Measurements from ENCODE around the gene RICTOR.

Gene RICTOR

GRCh38 chr5:38938973-38939372 is 135.2 kb downstream of the RICTOR start:
- no peak for DNase-seq (ENCODE audit: low read depth)

DNA sequence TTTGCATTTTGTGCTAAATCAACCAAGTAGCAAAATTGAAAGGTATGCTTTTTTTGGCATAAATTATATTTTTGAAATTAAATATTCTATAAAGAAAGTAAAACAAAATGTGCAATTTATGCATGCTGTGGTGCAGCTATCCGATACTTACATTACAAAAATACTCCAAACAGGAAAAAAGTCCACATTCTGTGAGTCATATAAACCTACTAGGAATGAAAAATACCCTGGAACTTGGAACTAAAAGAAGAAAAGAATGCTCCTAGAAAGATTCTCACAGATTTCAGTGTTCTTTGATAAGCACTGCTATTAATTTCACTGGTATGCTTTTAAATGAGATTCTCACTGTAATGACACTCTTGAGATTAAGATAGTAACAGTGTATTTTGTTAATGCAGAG is 135.8 kb downstream of the RICTOR start:
- DNase-seq (ENCODE audit: low read depth) = no peak

GRCh38 chr5:38936269-38936668 is 137.9 kb downstream of the RICTOR start:
- DNase-seq (ENCODE audit: low read depth) = no peak

- DNase-seq (ENCODE audit: low read depth) = no peak
These were observed 138.8 kb downstream of the RICTOR start for GRCh38 chr5:38935437-38935836.

DNA sequence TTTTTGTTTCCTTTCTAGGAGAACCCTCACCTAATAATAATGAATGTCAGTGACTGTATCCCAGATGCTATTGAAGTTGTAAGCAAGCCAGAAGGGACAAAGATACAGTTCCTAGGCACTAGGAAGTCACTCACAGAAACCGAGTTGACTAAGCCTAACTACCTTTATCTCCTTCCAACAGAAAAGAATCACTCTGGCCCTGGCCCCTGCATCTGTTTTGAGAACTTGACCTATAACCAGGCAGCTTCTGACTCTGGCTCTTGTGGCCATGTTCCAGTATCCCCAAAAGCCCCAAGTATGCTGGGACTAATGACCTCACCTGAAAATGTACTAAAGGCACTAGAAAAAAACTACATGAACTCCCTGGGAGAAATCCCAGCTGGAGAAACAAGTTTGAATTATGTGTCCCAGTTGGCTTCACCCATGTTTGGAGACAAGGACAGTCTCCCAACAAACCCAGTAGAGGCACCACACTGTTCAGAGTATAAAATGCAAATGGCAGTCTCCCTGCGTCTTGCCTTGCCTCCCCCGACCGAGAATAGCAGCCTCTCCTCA is 141.3 kb downstream of the RICTOR start:
- no peak for DNase-seq (ENCODE audit: low read depth)

DNA sequence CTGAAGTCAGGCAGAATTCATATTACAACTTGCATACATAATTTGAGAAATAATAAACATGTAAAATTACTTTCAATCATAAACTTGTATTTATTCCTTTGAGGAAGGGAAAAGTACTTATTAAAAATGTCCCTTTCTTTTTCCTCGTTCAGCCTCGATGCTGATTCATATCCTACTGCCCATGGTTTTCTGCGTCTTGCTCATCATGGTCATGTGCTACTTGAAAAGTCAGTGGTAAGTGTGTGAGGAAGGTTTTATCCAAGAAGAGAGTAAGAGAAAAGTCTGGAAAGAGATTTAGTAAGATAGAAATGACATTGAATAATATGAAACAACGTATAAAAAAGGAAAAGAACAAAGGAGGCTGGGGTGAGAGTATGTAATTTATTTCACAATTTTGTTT is 142.5 kb downstream of the RICTOR start:
- DNase-seq (ENCODE audit: low read depth) = no peak

GRCh38 chr5:38929838-38930237 is 144.4 kb downstream of the RICTOR start:
- DNase-seq (ENCODE audit: low read depth) = no peak

DNA sequence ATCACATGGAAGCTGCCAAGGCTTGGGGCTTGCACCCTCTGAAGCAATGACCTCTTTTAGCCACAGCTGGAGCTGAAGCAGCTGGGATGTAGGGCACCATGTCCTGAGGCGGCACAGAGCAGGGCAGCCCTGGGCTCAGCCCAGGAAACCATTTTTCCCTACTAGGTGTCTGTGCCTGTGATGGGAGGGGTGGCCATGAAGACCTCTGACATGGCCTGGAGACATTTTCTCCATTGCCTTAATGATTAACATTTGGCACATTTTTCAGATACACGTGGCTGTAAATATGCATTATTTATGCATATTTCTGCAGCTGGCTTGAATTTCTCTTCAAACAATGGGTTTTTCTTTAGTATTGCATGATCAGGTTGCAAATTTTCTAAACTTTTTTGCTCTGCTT is 146.7 kb downstream of the RICTOR start:
- no peak for DNase-seq (ENCODE audit: low read depth)

GRCh38 chr5:38926121-38926520 is 148.1 kb downstream of the RICTOR start:
- DNase-seq (ENCODE audit: low read depth) = no peak

DNA sequence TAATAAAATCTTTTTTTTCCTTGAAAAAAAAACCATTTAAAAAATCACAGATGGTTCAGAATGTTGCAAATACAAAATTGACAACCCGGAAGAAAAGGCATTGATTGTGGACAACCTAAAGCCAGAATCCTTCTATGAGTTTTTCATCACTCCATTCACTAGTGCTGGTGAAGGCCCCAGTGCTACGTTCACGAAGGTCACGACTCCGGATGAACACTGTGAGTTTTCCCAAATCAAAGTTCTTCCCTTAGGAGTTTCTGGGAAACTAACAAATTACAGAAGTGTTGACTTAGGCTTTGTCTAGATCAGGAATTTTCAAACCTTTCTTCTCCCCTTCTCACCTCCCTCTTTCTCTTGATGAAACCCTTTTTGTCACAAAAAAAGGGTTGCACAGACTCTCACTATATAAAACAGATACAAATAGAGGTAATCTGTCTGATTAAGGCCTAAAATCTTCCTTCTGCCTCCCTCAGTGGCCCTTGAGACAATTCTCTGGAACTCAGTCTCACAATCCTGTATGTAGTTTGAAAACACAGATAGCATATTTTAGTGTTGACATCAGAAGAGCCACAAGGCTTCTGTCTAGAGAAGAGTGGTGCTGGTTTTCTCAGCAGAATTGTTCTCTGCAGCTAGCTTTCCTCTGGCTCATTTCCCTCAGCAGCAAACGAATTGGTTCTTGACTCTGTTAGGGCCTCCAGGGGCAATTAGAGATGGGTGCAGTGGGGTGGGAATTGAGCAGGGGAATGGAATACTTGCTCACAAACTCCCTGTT is 148.9 kb downstream of the RICTOR start:
- DNase-seq (ENCODE audit: low read depth) = no peak

DNA sequence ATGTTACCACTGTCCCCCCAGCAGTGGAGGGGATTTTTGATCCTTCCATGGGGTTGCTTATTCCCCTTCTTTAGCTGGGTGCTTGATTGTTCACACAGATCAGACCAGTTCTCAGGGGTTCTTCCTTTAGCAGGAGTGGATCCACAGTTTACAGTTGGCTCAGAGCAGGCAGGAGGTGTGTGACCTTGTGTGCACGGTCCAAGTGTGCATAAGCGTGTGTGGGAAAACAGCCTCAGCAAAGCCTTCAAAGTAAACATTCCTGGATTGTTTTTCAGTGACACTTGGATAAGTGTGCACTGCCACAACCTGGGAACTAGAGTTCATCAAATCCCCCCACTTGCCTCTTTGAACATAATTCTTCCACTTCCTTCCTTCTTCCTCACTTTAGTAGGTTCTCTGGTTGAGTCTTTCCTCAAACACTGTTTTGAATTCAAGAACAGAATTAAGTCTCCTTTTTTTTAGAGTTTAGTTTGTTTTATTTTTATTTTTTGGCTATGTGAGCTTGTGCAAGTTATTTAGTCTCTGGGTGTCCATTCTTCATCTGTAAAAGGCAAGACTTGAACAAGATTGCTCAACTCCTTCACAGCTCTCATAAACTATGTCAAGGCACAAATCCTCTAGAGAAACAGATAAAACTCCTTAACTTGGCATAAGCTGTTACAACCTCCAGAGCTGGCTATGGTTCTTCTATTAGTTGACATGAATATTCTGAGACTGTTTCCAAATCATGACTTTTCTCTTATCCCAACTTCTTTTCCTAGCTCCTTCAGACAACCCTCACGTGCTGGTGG is 150.3 kb downstream of the RICTOR start:
- no peak for DNase-seq (ENCODE audit: low read depth)

DNA sequence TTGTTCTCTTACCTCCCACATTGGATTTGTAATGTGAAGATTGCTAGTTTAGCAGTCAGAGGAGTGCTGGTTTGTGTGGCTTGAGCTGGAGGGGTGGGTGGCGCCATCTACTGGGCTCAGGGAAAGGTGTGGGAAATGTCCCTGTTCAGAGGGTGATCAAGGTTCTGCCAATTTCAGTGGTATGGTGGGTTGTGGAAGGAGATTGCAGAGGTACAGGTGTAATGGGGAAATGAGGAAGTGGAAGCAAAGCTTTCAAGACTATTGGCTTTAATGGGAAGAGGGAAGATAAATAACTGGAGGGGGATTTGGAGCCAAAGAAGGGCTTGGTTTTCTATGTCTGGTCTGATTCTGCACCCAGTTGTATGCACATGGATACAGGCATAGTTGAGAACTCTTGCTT is 152.0 kb downstream of the RICTOR start:
- DNase-seq (ENCODE audit: low read depth) = no peak

DNA sequence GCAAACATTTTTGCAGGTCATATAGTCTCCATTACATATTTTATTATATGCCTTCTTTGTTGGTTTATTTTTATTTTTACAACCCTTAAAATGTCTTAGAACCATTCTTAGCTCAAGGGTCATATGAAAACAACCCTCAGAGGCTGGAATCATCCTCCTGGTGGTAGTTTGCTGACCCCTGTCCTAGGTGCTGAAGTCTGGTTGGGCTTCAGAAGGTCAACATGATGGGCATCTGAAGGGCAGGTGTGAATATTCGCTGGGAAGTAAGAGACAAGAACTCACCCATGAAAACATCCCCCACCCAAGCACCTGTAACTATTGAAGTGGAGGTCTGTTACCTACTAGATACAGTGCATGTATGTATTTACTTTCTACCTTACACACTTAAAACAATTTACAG is 153.0 kb downstream of the RICTOR start:
- no peak for DNase-seq (ENCODE audit: low read depth)

DNA sequence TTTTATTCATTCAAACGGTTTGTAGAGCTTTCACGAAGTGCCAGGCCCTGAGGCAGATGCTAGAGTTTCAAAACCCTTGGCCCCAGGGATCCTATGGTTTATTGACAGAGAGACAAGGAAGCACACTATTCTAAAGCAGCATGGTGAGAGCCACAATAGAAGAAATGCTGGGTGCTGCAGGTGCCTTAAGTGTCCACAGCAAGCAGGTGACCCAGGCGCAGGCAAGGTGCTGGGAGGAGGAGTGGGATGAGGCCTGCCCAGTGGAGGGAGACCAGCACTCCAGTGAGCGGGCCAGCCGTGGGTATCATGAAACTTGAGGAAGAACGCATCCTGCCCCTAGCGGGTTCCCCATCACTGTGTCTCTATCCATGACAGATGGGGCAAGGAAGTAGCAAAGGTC is 157.4 kb downstream of the RICTOR start:
- DNase-seq (ENCODE audit: low read depth) = no peak

DNA sequence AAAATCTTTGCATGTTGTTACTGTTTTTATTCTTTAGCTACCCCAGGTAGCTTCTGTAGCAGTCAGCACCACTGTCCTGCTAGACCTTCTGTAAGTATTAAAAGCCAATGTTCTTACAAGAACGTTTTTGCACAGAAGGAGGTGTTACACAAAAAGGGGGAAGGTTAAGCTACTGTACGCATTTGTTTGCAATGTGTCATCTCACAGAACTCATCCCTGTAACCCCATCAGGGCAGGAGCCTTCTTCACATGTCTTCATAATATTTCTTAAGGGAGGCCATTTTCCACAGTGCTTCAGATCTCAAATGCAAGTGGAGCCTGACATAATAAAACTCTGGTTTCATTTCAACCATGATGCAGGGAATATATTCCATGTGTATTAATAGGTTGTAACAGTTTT is 160.5 kb downstream of the RICTOR start:
- no peak for DNase-seq (ENCODE audit: low read depth)

DNA sequence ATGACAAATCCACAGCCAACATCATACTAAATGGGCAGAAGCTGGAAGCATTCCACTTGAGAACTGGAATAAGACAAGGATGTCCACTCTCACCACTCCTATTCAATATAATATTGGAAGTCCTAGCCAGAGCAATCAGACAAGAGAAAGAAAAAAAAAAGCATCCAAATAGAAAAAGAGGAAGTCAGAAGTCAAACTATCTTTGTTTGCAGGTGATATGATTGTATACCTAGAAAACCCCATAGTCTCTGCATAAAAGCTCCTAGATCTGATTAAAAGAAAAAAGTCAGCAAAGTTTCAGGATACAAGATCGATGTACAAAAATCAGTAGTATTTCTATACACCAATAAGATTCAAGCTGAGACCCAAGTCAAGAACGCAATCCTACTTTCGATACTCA is 162.3 kb downstream of the RICTOR start:
- no peak for DNase-seq (ENCODE audit: low read depth)

DNA sequence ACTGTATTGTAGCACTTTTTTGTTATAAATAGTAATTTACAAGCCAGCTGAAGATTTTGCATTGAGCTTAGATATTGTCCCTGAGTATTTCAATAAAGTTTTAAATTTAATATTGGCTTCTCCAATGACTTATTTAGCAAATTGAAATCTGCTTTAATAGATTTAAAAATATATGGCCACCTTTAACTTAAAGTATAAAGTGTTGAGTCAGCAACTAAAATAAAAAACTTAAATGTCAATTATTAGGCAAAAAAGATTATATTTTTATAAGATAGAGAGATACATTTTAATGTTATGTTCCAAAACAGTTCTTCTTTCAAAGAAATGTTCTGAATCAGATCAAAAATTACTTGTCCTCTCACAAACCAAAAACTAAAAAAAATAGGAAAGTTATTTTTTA is 167.7 kb downstream of the RICTOR start:
- no peak for DNase-seq (ENCODE audit: low read depth)

DNA sequence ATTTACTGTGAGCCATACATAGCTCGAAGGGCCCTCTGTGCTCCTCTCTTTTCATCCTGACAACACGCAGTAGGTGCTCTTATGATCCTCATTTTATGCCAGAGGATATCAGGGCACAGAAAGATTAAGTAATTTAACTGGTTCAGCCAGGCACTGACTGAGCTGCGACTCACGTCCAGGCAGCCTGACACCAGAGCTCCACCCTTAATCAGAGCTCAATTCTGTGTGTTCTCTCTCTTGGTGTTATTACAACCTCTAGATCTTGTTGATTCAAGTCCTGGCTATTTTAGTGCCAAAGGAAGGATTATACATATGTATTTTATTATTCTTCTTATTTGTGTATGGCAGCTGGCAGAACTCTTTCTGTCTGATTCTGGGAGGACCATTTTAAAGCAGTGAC is 168.7 kb downstream of the RICTOR start:
- no peak for DNase-seq (ENCODE audit: low read depth)

DNA sequence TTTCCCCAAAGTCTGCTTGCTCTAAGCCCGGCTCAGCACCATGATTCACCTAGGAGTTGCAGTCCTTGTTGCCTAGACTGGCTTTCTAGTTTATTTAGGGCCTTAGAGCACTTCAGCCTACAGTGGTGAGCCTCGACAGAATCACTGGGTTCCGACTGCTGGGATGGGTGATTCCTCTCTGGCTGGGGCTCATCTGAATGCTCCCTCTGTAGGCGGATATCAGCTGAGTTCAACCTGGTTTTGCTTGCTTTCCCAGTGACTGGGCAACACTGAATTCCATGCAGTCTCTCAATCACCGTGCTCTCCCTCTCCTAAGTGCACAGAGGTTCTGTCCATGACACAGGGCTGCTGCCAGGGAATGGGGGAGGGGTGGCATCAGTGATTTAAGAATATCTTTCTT is 174.3 kb downstream of the RICTOR start:
- no peak for DNase-seq (ENCODE audit: low read depth)

DNA sequence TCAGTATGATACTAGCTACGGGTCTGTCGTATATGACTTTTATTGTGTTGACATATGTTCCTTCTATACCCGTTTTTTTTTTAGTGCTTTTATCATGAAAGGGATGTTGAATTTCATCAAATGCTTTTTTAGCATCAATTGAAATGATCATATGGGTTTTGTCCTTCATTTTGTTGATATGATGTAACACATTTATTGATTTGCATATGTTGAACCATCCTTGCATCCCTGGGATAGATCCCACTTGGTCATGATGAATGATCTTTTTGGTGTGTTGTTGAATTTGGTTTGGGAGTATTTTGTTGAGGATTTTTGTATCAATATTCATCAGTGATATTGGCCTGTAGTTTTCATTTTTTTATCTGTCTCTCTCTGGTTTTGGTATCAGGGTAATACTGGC is 177.4 kb downstream of the RICTOR start:
- DNase-seq (ENCODE audit: low read depth) = no peak

DNA sequence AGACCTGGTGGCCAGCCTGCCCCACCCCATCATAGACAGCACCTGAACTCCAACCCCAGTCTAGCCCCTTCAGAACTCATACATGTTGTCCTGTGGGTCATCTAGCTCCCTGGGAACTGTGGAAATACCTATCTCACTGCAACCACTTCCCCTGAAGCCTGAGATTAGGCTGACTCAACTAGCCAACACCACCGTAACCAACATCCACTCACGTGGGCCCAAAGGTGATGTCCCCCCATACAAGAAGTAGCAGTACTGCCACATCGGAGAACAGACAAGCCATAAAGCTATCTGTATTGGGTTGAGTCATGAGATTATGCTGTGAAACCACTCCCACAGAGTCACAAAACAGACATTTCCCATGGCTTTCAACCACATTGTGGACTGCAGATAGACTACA is 181.8 kb downstream of the RICTOR start:
- no peak for DNase-seq (ENCODE audit: low read depth)

DNA sequence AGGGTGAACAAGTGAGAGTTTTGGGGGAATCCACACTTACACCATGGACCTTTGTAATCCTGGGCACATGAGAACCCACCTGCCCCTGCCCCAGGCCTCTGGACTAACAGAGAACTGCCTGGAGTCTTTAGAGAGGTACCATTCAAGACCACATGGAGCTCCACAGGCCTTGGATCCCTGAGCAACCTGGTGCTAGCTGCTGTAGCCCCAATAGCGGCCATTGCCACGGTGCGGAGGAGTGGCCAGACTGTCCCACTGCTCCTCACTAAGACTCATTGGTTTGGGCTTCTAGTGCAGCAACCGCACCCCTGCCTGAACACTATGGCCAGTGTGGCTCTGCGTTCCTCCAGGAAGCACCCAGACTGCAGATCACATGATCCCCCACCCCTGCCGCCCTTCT is 182.6 kb downstream of the RICTOR start:
- no peak for DNase-seq (ENCODE audit: low read depth)

- DNase-seq (ENCODE audit: low read depth) = no peak
These were observed 184.8 kb downstream of the RICTOR start for GRCh38 chr5:38889424-38889823.
